ENCODE results near the gene DOCK10. TPM values are rescaled to one million over a fixed set of nuclear protein-coding genes. Genes with fewer than 3 reads are reported as not detected.

DOCK10 gene
- total RNA-seq, 1 donor from 2014 or later = 2.3 TPM

DNA sequence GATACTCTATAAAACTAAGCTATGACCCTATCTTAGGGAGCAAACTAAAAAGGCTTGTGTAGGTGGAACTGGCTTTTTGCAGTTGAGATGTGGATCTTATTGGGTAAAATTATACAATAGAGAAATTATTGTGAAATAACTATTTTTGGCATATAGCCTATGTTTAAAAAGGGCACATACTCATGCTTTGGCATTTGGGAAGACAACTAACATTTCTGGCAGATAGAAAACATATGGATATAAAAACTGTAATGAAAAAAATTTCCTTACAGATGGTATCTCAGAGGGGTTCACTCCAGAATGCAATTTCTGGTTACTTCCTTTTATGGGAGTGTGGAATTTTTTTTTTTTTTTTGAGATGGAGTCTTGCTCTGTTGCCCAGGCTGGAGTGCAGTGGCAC lies 206.0 kb downstream of the DOCK10 start:
- intact Hi-C loops (cut with DNase I) = no loop called here
- no peak for ATAC-seq
- DNase-seq (ENCODE audit: missing footprints) = no peak

DNA sequence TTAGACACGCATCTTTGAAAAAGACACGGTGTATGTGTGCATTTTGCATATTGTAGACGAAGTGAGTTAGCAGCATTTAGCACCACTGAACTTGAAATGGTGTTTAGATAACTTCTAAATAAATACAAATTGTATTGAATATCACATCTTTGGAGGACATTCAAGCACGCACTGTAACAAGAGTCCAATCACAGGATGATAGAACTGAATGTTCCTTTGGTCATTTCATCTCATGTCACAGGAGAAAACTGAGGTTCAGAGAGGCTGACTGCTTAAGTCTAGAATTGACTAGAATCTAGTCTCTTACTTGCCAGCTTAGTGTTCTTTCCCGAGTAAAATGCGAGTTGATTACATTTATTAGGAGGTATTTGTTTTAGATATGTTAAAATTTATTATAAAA lies 206.9 kb downstream of the DOCK10 start:
- no peak for ATAC-seq

DNA sequence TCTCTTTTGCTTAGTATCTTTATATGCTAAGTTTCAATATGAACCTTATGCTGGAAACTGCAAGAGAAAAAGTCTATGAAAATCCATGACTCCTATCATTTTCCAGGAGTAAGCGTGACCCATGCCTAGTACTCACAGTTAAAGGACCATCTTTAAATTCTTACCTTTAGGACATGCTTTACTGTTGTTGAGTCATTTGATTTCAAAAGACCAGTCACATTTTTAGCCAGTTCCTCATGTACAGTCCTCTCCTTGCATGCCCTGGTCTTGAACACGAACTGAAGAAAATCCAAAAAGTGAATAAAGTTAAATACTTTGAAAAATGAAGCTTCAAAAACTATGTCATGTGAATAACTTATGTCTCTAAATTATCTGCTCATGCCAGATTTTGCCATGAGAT lies 208.3 kb downstream of the DOCK10 start:
- ATAC-seq = no peak
- intact Hi-C loops (cut with DNase I) = no loop called here

More for the DNA sequence above, 206.9 kb downstream of the DOCK10 start:
- no peak for DNase-seq (ENCODE audit: missing footprints)
- intact Hi-C loops (cut with DNase I) = no loop called here

GRCh38 chr2:224832207-224832606 lies 210.1 kb downstream of the DOCK10 start:
- DNase-seq (ENCODE audit: missing footprints) = no peak
- intact Hi-C loops (cut with DNase I) = no loop called here

More for the DNA sequence above, 208.3 kb downstream of the DOCK10 start:
- no peak for DNase-seq (ENCODE audit: missing footprints)

DNA sequence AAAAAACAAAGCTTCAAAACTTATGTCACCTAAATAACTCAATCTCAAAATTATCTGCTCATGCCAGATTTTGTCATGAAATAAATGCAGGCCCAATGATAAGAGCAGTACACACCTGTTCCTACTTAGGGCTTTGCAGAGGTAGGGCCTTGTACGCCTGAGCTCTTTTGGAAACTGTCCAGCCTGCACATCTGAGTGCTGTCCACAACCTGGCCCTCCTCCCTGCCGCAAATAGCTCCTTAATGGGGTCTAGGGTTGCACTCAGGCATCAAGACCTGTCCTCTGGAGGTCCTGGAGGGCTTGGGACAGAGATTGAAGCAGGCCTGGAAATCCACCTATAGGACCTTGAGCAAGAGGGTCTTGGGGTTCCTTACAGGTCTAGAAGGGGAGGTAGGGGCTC lies 210.7 kb downstream of the DOCK10 start:
- intact Hi-C loops (cut with DNase I) = no loop called here
- ATAC-seq (no peak), DNase-seq (ENCODE audit: missing footprints) (no peak)

More at GRCh38 chr2:224832207-224832606, 210.1 kb downstream of the DOCK10 start:
- ATAC-seq = no peak

DNA sequence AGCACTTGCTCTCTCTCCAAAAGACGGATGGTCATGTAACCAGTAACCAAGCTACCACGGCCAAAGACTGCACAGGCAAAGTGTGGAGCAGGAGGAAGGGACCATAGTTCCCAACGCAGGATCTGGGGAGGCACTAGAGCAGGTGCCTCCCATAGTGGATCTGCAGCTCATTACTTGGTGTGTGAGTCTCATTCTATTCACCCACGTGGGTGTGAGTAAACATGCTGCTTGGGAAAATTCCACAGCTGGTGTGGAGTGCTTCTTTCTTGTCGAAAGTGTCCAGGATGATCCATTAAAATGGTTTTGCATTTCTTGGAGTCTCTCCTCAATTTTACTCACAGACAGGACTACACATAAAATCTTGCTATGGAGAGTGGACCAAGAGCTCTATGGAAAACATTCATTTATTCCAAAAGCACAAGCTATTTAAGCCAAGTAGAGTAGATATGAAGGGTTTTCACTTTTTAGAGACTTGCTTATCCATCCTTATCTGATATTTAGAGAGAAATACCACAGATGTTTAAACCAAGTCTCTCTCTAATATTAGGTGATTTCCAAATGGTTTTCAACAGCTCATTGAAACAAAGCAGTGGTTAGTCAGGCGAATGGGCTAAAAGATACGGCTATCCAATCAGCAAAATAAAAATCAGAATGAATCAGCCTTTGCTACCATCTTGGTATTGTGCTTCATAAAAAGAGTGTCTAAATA lies 221.8 kb downstream of the DOCK10 start:
- peak; percentile 44 for ATAC-seq
- intact Hi-C loops (cut with DNase I) = no loop called here
- no peak for DNase-seq (ENCODE audit: missing footprints)

DNA sequence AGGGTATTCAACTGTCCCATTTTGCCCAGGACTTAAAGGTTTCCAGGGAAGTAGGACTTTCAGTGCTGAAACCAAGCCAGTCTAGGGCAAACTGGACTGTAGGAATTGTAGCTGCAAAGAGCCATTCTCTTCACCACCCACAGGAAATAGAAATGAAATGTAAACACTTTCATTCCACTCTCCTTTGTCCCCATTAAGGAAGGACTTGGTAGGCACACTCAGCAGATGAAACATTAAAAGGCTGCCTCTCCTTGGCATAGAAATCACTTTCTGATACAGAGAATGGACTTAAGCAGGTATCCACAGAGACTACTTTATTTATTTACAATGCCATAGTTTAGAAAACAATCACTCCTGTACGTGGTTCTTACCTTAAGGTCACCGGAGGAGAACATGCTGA lies 223.2 kb downstream of the DOCK10 start:
- intact Hi-C loops (cut with DNase I) = no loop called here
- ATAC-seq = no peak
- no peak for DNase-seq (ENCODE audit: missing footprints)

DNA sequence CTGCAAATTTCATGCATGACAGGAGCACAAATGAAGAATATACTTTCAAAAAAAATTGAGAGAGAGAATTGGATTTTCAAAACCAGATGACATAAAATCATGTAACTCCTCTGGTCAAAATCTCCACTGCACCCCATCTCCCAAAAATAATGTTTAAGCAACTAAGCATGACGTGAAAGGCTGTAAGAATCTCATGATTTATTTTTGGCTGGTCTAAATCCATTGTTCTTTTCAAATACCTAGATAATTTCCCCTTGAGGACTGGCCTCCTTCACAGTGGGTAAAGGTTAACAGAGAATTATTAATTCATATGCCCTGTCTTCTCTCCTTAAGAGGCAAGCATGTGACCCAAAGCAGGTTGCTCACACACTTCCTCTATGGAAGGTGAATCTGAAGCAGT lies 224.6 kb downstream of the DOCK10 start:
- no peak for DNase-seq (ENCODE audit: missing footprints)
- no peak for ATAC-seq
- intact Hi-C loops (cut with DNase I) = no loop called here

DNA sequence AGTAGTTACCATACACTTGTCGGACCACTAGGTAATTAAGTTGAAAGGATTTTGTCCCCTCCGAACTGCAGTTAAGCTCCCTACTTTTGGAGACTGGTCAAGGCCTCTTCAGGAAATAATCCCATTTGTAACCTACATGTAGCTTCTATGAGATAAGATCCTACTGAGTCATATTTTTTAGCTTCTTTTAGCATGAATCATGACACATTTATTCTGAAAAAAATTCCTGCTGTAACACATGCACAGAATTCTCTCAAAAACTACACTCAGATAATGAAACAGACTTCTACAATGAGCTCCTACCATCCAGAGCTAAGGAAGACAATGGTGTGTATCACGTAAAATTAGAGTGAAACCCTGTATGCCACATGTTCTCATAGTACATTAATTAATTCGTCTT lies 225.5 kb downstream of the DOCK10 start:
- ATAC-seq (no peak), DNase-seq (ENCODE audit: missing footprints) (no peak)
- intact Hi-C loops (cut with DNase I) = no loop called here

- DNase-seq (ENCODE audit: missing footprints) (no peak), ATAC-seq (no peak)
- intact Hi-C loops (cut with DNase I) = no loop called here
Measured at GRCh38 chr2:224813578-224813977, 228.7 kb downstream of the DOCK10 start.

DNA sequence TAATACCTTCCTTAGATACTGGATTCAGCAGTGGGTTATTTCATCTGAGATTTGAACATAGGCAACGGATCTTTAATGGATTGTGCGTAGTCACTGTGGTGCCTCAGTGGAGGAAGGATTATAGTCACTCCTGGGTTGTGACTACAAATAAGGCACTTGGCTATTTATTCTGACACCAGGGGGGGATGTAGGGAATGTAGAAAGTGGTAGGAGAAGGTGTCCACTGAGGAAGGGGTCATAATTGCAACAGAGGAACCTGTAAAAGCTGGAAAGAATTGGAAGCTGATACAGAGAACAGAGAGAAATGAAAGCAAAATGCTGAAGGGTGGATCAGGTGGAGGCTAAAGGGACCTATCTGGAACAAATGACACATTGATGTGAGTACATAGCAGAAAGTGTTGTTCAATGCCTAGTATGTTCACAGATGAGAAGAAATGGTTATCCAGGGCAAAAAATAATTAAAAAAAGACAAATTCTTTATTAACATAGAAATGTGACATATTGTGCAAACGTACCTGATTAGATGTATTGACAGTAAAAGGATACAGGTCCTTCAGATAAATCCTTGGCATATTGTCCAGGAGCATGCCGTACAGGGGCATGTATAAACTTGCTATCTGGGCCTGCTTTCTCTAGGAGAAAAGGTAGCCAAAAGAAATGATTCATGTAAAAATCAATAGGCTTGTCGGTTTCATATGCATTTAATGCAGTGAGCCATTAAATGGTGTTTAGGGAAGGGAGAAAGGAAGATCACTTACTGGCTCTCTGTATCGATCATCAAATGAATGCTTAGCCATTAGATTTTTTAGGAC lies 234.9 kb downstream of the DOCK10 start:
- DNase-seq (ENCODE audit: missing footprints) = no peak
- intact Hi-C loops (cut with DNase I) = no loop called here

DNA sequence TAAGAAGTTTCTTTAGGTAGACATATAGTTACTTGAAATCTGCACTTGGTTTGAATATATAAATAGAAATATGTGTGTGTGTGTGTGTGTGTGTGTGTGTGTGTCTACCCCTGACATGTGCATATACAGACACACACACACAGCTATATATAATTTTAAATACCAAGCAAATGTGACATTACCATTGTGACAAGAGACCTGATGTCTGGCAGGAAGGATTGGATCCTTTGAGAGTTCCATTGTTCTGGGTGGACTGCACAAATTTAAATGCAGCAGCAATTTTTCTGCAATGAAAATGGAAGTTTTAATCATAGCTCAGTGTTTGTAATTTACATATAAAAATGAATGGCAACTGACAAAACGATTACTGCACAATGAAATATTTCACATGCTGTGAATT lies 238.3 kb downstream of the DOCK10 start:
- intact Hi-C loops (cut with DNase I) = no loop called here
- ATAC-seq (no peak), DNase-seq (ENCODE audit: missing footprints) (no peak)

More for the DNA sequence above, 234.9 kb downstream of the DOCK10 start:
- ATAC-seq = no peak

- intact Hi-C loops (cut with DNase I) = no loop called here
- peak; percentile 42 for ATAC-seq
- DNase-seq (ENCODE audit: missing footprints) = no peak
Measured at GRCh38 chr2:224802407-224802806, 239.9 kb downstream of the DOCK10 start.

- no peak for ATAC-seq
- DNase-seq (ENCODE audit: missing footprints) = no peak
- intact Hi-C loops (cut with DNase I) = no loop called here
Measured at GRCh38 chr2:224801360-224801759, 240.9 kb downstream of the DOCK10 start.

DNA sequence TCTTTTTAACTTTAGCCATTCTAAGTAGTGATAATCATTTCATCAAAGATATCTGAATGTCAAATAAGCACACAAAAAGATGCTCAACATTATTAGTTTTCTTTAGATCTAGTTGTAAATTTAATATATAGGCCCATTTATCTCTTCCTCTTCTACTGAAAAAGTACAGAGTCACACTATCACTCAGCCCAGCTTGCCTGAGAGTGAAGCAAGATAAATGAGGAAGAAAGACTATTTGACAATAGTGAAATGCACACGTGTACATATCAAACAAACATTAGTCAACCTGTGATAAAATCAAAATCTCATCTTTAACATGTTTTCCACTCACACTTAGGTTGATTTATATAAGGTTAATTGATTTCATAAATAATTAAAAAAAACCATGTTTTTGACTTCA lies 242.6 kb downstream of the DOCK10 start:
- ATAC-seq (no peak), DNase-seq (ENCODE audit: missing footprints) (no peak)
- intact Hi-C loops (cut with DNase I) = no loop called here

DNA sequence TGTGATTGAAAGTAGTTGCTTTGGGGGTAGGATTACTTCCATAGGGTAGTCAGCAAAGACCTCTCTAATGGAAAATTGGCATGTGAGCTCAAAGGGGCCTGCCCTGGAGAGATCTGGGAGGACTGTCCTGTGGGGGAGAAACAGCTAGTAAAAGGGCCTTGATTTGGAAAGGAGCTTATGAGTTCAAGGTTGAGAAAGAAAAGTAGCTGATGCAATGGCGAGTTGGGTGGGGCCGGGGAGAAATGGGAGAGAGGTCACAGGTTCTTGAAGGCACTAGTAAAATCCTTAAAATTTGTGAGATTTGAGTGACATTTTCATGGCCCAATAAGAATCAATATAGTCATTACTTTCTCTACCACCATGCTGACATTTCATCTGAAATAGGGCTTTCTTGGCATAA lies 244.1 kb downstream of the DOCK10 start:
- intact Hi-C loops (cut with DNase I) = no loop called here
- no peak for DNase-seq (ENCODE audit: missing footprints)
- ATAC-seq = no peak

DNA sequence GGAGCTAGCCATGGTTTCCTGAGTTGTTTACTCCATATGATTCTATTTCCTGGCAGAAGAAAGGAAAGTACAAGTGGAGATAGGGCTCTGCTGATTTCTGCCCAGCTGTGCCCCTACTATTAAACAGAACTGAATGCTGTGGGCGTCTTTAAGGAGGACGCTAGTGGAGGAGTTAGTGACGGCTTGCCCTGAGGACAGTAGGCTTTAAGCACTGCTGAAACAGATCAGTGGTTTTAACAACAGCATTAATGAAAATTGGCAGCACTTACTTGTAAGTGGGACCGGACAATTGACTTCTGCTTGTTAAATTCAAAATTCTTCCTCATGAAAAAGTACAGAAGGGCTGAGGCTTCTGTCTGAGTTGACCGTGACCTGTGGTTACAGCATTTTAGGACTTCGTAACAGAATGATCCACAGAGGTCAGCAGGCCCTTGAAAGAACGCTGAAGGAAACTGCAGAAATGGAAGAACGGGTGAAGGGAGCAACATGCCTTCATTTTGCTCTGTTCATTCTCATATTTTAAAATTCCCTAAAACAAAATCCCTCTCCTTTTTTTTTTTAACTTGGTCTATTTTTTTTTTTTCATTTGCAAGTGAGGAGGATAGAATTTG lies 245.5 kb downstream of the DOCK10 start:
- intact Hi-C loops (cut with DNase I) = no loop called here
- DNase-seq (ENCODE audit: missing footprints) (no peak), ATAC-seq (no peak)

DNA sequence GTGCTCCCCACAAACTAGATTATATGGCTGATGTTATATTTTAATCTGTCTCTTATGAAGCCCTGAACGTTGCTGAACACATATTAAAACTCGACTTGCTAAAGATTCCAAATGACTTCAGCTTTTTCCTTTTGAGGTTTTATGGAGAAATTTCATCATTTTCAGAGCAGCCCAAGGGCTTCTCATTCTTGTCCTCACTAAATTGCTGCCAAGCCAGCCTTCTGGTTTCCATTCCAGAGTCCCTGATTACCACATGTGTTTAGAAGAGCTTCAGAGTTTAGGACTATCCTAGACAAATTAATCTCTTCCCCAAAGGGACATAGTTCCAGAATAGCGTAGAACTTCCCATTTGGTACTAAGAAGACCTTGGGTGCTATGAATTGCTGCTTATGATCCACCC lies 248.3 kb downstream of the DOCK10 start:
- intact Hi-C loops (cut with DNase I) = no loop called here
- no peak for DNase-seq (ENCODE audit: missing footprints)
- ATAC-seq = peak; percentile 94

GRCh38 chr2:224786848-224787247 lies 255.4 kb downstream of the DOCK10 start:
- ATAC-seq = no peak
- DNase-seq (ENCODE audit: missing footprints) = no peak
- intact Hi-C loops (cut with DNase I) = no loop called here

- intact Hi-C loops (cut with DNase I) = no loop called here
- DNase-seq (ENCODE audit: missing footprints) = no peak
- no peak for ATAC-seq
Measured at GRCh38 chr2:224781400-224781799, 260.9 kb downstream of the DOCK10 start.

Data from Right ventricle myocardium inferior (tissue), 1 donor.